Neural progenitor cell (in vitro differentiated cells): ENCODE results near the gene MSL2.

ENCODE experiments used
- CTCF ChIP-seq: fragments of 200-600 bp; sonication (generic); IDR thresholded peaks from 2 replicates; pipeline ENCODE4 v1.5.1; 2017; ENCODE audit warnings: antibody characterized with exemption, mild to moderate bottlenecking
- EZH2 ChIP-seq: fragments of 200-600 bp; sonication (generic); IDR thresholded peaks from 2 replicates; pipeline ENCODE4 v1.6.1; 2017; ENCODE audit warnings: antibody characterized with exemption, mild to moderate bottlenecking, moderate library complexity
- EZH2phosphoT487 ChIP-seq: fragments of 200-600 bp; sonication (generic); IDR thresholded peaks from 2 replicates; pipeline ENCODE4 v1.6.1; 2017; ENCODE audit warnings: antibody characterized with exemption

- TF ChIP-seq CTCF, result no peak
- no peak for TF ChIP-seq EZH2phosphoT487
- TF ChIP-seq EZH2, result no peak
These were observed 53.5 kb downstream of the MSL2 start for GRCh38 chr3:136142592-136142991.
